CD4-positive, alpha-beta T cell treated with Interleukin-10 for 1 hour (primary cell): Measurements from ENCODE around the gene GPR179.

Source experiments
- DNase-seq: peaks from one replicate; pipeline ENCODE4 v3.0.0-alpha.2; 2020

The GPR179 gene

GRCh38 chr17:38342886-38343607, 709 bp downstream of the GPR179 start:
- DNase-seq = no peak

DNA sequence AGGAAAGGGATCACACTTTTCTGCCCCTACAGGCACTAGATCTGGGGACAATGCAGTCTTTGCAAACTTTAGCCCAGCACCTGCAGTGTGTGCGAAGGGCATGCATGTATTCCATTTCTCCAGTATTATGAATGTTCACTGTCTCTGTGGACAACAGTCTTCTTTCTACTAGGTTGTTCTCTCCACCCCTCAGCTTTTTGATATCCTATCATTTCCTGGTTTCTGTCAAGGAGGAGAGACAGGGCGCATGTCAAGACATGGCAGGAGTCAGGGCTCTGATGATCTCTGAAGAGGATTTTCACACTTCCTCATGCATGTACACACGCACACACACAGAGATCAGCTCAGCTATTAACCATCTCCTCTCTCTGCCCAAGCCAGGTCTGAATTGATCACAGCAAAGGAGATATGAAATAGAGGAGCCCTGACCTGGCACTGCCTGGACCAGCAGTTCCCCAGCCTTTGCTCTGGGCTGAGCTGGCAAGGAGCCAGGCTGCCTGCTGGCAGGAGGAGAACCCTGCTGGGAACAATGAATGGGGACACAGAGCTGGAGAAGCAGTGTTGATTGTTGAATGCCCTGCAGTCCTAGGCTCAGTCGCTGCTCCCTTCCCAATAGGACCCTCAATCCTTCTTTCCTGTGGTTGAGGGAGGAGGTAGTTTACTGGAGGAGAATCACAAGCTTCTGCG, 2.6 kb downstream of the GPR179 start:
- no peak for DNase-seq

DNA sequence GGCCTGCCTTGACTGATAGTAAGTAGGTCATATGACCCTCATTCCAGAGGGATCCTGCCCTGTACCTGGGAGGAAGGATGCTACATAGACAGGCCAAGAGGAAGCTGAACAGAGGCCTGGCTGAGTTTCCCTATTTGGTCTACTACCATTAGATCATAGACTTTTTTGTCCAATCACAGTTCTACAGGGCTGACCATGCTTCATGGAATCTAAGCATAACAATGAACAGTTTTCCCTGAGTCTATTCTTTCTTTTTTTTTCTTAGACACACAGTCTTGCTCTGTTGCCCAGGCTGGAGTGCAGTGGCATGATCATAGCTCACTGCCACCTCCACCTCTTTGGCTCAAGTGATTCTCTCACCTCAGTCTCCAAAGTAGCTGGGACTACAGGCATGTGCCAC, 3.9 kb downstream of the GPR179 start:
- DNase-seq = no peak

DNA sequence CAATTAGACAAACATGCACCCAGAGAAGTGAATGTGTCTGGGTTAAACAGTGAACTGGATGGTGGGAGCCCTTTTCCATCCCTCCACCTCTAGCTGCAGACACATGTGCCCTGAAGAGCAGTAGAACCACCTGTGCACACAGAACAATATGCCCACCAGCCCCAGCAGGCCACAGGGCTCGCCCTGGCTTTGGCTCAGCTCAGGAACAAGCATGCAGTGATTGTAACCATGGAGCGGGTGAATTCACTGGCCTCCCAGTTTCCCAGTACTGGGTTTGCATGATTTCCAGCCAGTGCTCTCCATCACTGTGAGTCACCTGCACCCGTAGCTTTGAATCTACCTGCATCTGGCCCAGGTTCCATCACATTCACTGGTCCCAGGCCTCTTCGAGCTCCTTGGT, 5.2 kb downstream of the GPR179 start:
- DNase-seq = no peak

- DNase-seq = no peak
Measured at GRCh38 chr17:38338053-38338452, 5.7 kb downstream of the GPR179 start.

DNA sequence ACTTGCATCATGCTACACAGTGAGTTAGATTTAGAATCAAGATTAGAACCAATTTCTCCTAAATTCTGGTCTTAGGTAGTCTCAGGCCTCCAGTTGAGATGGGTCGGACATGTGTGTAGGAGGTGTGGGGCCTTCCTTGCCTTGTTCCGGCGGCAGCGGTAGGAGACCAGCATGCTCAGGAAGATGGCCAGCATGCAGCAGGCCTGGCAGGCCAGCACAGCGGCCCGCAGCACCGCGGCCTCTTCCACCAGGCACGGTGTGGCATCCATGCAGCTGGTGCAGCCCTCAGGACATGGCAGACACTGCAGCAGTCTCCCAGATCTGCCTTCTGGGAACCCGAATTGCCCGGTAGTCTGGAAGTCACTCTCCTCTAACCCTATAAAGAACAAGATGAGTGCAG, 6.9 kb downstream of the GPR179 start:
- DNase-seq = no peak

GRCh38 chr17:38334480-38335364, 9.0 kb downstream of the GPR179 start:
- no peak for DNase-seq

- DNase-seq = peak; percentile 18
Measured at GRCh38 chr17:38333635-38334295, 10.0 kb downstream of the GPR179 start.

- no peak for DNase-seq
Measured at GRCh38 chr17:38332735-38333134, 11.0 kb downstream of the GPR179 start.

DNA sequence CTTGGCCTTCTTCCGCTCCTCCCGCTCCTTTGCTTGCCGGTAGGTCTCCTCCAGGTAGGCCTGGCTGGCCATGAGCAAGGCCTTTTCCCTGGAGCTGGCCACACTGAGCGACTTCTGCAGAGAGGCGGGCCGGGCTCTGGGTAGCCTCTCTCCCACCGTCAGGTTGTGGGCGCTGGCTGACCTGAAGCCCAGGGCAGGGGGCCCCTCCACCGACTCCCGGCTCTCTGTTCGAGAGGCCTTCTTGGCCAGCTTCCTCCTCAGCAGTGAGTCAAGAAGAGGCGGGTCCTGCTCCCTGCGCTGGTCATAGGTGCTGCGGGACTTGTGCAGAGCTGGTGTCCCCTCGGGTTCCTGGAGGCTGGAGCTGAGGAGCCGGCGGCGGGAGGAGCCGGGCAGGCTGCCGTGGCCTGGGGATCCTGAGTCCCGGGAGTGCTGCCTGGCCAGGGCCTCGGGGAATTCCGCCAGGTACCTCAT, 12.8 kb downstream of the GPR179 start:
- no peak for DNase-seq

DNA sequence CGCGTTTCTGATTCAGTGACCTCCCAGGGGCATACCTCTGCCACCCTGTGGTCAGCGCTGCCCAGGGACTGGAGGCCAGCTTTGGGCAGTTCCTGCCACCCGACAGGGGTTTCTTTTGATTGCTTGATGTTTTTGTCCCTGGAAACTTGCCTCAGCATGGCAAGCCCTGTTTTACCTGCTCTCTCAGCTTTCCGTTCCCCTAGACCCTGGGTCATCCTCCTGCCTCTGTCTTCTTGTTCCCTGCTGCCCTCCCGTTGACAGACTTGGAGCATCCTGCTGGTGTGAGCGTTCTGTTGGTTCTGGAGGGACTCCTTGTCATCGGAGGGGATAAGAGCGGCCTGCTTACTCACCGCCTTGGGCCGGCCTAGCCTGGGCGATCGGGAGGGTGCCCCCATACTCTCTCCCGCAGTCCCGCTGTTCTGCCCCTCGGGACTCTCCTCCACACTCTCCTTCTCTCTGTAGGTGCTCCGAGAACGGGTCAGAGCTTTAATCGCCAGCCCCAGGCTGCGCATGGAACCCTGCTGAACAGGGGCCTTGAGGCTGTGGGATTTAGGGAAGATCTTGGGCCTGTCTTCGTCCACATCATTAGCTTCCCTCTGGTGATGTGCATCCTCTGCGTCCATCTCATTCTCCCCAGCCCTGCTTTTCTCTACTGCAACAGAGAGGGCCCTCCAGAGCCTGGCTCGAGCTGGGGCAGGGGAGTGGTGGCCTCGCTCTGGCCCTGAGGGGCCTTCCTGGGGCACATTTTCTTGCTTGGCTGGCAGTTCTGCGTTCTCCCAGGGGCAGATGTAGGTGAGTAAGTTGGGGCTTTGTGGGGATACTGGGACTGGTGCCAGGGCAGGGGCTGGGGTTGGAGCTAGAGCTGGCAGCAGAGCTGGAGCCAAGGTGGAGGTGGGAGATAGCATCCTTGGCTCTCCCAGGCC, 13.7 kb downstream of the GPR179 start:
- DNase-seq = no peak

GRCh38 chr17:38329284-38329683, 14.5 kb downstream of the GPR179 start:
- DNase-seq = no peak

GRCh38 chr17:38328620-38329019, 15.1 kb downstream of the GPR179 start:
- DNase-seq = no peak

DNA sequence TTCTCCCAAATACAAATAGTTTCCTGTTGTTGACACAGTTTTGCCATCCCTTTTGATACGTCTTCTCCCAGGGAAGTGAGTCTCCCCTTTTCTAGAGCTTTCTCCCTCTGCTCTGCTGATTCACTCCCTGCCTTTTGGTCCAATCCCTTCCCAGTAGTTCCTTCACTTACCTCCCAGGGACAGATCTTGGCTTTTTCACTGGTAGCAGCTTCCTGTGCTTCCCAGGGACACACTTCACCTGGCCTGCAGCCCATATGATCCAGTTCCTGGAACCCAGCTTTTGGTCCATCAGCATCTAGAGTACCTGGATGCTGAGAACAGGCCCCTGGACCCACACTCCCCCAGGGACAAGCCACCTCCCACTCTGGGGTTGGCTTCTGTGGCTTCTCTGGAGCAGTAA, 15.8 kb downstream of the GPR179 start:
- DNase-seq = no peak

DNA sequence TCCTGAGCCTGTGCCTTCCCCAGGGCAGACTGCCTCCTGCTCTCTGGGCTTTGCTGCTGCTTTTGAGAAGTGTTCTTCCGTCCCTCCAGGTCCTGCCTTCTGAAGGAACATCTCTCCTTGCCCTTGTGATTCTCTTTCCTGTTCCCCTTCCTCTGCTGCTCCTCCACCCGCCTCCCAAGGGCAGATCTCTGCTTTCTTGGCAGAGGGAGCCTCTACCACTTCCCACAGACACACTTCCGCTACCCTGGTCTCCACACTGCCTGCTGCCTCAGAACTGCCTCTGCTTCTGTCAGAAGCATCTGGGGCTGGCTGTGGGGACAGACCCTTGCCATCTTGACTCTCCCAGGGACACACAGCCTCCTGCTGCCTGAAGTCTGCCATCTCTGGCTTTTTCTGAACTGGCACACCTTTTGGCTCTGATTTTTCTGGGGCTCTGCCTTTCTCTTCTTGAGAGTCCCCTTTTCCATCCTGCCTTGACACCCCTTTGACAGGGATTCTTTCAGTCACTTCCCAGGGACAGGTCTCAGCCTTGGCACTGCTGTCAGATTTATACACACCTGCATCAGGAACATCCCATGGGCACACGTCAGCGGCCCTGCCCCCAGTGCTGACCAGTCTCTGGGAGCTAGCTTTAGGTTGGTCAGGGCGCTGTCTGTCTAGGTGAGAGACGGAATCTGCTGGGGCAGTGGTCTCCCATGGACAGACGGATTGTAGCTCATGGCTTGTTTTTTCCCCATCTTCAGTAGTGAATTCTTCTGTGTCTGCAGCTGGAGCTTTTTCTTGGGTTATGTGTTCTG, 16.6 kb downstream of the GPR179 start:
- no peak for DNase-seq

DNA sequence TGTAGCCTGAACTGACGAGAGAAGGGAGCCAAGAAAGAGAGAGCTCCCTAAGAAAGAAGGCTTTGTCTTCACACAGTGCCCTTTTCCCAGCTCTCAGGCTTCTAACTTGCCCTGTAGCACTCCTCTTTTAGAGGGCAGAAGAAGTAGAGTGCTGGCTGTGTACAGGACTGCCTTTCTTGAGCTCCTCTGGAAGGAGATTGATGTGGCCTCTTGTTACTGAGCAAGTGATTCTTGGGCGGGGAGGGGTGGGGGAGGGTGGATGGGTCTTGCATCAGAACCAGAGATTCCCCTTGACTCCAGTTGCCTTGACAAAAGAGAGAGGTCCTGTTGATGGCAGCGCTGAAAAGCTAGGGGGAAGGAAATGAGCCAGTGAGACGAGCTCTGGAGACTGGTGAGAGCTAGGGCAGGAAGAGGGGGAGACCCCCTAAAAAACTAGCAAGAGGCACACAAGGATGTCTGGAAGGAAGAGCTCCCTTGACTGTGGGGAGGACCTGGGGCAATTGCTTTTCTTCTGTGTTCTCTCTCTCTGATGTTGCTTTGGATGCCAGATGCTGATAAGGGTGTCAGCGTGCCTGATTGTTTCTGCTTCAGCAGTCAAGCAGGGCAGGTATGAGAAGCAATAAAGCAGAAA, 18.4 kb downstream of the GPR179 start:
- no peak for DNase-seq

DNA sequence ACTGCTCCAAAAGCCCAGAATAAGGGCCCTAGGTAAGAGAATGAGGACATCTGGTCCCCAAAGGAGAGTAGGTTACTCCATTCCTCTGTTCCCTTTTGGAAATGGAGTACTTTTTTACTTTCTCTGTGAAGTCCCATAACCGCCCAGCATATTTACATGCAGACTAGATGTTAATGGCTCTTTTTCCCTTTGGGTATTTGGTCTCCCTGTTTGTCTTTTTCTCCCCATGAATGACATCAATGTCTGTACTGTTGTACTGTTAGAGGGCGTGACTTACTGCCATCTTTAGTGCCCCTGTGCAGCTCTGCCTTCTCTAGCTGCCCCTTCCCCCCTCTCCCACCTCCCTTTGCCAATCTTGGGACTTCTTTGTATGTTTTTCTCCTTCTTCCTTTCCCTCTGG, 19.0 kb downstream of the GPR179 start:
- no peak for DNase-seq

DNA sequence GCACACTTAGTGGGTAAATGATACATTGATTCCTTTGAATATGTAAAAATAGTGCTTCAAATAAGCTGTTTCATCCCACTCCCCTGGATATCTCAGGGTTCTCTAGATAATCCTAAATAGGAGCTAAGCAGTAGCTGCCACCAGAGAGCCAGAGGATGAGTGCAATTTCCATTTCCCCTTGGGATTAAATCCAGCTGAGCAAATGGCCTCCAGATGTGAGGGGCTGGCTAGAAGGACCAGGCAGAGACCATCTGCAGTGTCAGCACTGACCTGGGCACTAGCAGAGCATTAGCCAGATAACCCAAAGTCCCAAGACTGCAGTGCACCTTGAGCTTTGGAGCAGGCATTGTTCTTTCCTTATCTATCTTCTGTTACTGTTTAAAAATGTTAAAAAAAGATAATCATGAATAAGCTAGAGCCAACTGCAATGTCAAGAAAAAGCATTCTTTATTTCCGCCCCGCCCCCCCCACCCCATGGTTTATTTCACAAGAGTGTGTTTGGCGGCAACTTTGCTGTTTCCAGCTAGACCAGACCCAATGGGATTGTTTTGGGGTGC, 19.5 kb downstream of the GPR179 start:
- DNase-seq = no peak

- no peak for DNase-seq
Measured at GRCh38 chr17:38322897-38323296, 20.9 kb downstream of the GPR179 start.

- peak; percentile 70 for DNase-seq
Measured at GRCh38 chr17:38322156-38322779, 21.5 kb downstream of the GPR179 start.
